Measurements from ENCODE around the gene ODF2L. TPM values are rescaled to one million over a fixed set of nuclear protein-coding genes. Genes with fewer than 3 reads are reported as not detected.

The ODF2L gene
- total RNA-seq, 1 experiment from 2014 or later: 27.3 TPM

- H3T11ph ChIP-seq (ENCODE audit: low read length): no peak overlapping the region
- H3K14ac ChIP-seq (ENCODE audit: insufficient read depth, low read length): no peak overlapping the region
- no peaks in the 10 kb centered on the region for H3K9me3 ChIP-seq (ENCODE audit: control insufficient read depth, low read depth, low read length)
- H3K23ac ChIP-seq (ENCODE audit: insufficient read length, low read depth, low read length): no peak overlapping the region
- WGBS (ENCODE audit: extremely low coverage, insufficient read length, low lambda C conversion rate): no CpG with 5 or more reads among the region's 6 CpGs
- H3K4me2 ChIP-seq (ENCODE audit: insufficient read depth, insufficient read length, low read length): no peak overlapping the region
- no peak overlapping the region for H3K4ac ChIP-seq (ENCODE audit: low read depth, low read length)
- DNase-seq: no peak
- H4K20me1 ChIP-seq (ENCODE audit: control insufficient read depth, insufficient read depth, insufficient read length): no peaks in the 10 kb centered on the region
- Mint-ChIP-seq H3K4me3 (no peak overlapping the region), H3K36me3 (ENCODE audit: insufficient read depth in 1 of 3, low read depth in 3 of 3) (no peaks in the 10 kb centered on the region), H3K9me3 (no peaks in the 10 kb centered on the region), H3K4me1 (peaks cover 2 to 9% of the 10 kb centered on the region in 2 experiments), H3K27ac (no peak overlapping the region), H3K27me3 (ENCODE audit: low read depth) (no peaks in the 10 kb centered on the region)
- H3K79me1 ChIP-seq (ENCODE audit: insufficient read depth, low read depth, low read length, poor library complexity, severe bottlenecking): no peaks in the 10 kb centered on the region
- H2BK5ac ChIP-seq (ENCODE audit: insufficient read length, low read length): no peak overlapping the region
- no peak overlapping the region for H2BK15ac ChIP-seq (ENCODE audit: low read depth, low read length)
- H2BK20ac ChIP-seq (ENCODE audit: low read depth, low read length, poor library complexity, severe bottlenecking): no peak overlapping the region
- H3K27ac ChIP-seq (ENCODE audit: insufficient read length, low read depth, low read length): no peak overlapping the region
- no peaks in the 10 kb centered on the region for H3K79me2 ChIP-seq (ENCODE audit: insufficient read depth, low read length)
- H2BK120ac ChIP-seq (ENCODE audit: low read depth, low read length, poor library complexity, severe bottlenecking): no peak overlapping the region
- H2AK5ac ChIP-seq (ENCODE audit: insufficient read length, low read length): no peak overlapping the region
- H2BK12ac ChIP-seq (ENCODE audit: insufficient read length, low read depth, low read length): no peak overlapping the region
- no peaks in the 10 kb centered on the region for H3K4me1 ChIP-seq (ENCODE audit: insufficient read depth, low read length)
- H3K27me3 ChIP-seq (ENCODE audit: insufficient read depth, low read length): no peaks in the 10 kb centered on the region
- no peak overlapping the region for H3K9ac ChIP-seq (ENCODE audit: extremely low read depth, insufficient read length, low read length)
- no peak overlapping the region for H3K18ac ChIP-seq (ENCODE audit: insufficient read length, low read depth, low read length)
- no peak overlapping the region for H4K5ac ChIP-seq (ENCODE audit: insufficient read length, low read depth, low read length)
- H4K91ac ChIP-seq (ENCODE audit: insufficient read length, low read depth, low read length): no peak overlapping the region
- no peak overlapping the region for H3K56ac ChIP-seq (ENCODE audit: insufficient read length, low read depth, low read length)
- no peak overlapping the region for H4K8ac ChIP-seq (replicated peaks; ENCODE audit: insufficient read length, low read depth, low read length)
- TF ChIP-seq CTCF (conservative IDR thresholded peaks at IDR 0.05): no peak
- H3K23me2 ChIP-seq (ENCODE audit: insufficient read length, low read depth, low read length, poor library complexity, severe bottlenecking): no peaks in the 10 kb centered on the region
- no peak overlapping the region for H2AFZ ChIP-seq (ENCODE audit: low read length)
These were observed 20.2 kb upstream of the ODF2L start for GRCh38 chr1:86416343-86416742.
